Ishikawa (cell line): ENCODE measurements around the gene SF3B3.

Source experiments
- CEBPB ChIP-seq: IDR thresholded peaks from 2 replicates; pipeline ENCODE4 v1.6.1; 2012
- CREB1 ChIP-seq: IDR thresholded peaks from 2 replicates; pipeline ENCODE4 v1.6.1; 2012; ENCODE audit warnings: low read depth
- EGR1 ChIP-seq: IDR thresholded peaks from 2 replicates; pipeline ENCODE4 v1.6.1; 2012
- EP300 ChIP-seq: IDR thresholded peaks from 2 replicates; pipeline ENCODE4 v1.6.1; 2012; ENCODE audit warnings: borderline replicate concordance
- FOXM1 ChIP-seq: IDR thresholded peaks from 2 replicates; pipeline ENCODE4 v1.6.1; 2012; ENCODE audit warnings: low read depth, borderline replicate concordance
- MAX ChIP-seq: IDR thresholded peaks from 2 replicates; pipeline ENCODE4 v1.6.1; 2012
- NFIC ChIP-seq: IDR thresholded peaks from 2 replicates; pipeline ENCODE4 v1.6.1; 2012
- RAD21 ChIP-seq: IDR thresholded peaks from 2 replicates; pipeline ENCODE4 v1.6.1; 2012; ENCODE audit warnings: low read depth
- TAF1 ChIP-seq: IDR thresholded peaks from 2 replicates; pipeline ENCODE4 v1.6.1; 2012; ENCODE audit warnings: low read depth, mild to moderate bottlenecking
- TCF12 ChIP-seq: IDR thresholded peaks from 2 replicates; pipeline ENCODE4 v1.6.1; 2012; ENCODE audit warnings: low read depth
- TEAD4 ChIP-seq: IDR thresholded peaks from 2 replicates; pipeline ENCODE4 v1.6.1; 2012
- YY1 ChIP-seq: IDR thresholded peaks from 2 replicates; pipeline ENCODE4 v1.6.1; 2012; ENCODE audit warnings: low read depth
- ZBTB7A ChIP-seq: IDR thresholded peaks from 2 replicates; pipeline ENCODE4 v1.6.1; 2012; ENCODE audit warnings: low read depth
- TF ChIP-seq, protein P1 (sequence below): IDR thresholded peaks from 2 replicates; pipeline ENCODE4 v1.6.1; 2012; ENCODE audit warnings: low read depth, mild to moderate bottlenecking

GRCh38 chr16:70601576-70602575 lies 78.3 kb downstream of the SF3B3 start:
- TF ChIP-seq EP300, result no peak
- TF ChIP-seq YY1, result no peak
- no peak for TF ChIP-seq CEBPB
- TF ChIP-seq, protein P1, sequence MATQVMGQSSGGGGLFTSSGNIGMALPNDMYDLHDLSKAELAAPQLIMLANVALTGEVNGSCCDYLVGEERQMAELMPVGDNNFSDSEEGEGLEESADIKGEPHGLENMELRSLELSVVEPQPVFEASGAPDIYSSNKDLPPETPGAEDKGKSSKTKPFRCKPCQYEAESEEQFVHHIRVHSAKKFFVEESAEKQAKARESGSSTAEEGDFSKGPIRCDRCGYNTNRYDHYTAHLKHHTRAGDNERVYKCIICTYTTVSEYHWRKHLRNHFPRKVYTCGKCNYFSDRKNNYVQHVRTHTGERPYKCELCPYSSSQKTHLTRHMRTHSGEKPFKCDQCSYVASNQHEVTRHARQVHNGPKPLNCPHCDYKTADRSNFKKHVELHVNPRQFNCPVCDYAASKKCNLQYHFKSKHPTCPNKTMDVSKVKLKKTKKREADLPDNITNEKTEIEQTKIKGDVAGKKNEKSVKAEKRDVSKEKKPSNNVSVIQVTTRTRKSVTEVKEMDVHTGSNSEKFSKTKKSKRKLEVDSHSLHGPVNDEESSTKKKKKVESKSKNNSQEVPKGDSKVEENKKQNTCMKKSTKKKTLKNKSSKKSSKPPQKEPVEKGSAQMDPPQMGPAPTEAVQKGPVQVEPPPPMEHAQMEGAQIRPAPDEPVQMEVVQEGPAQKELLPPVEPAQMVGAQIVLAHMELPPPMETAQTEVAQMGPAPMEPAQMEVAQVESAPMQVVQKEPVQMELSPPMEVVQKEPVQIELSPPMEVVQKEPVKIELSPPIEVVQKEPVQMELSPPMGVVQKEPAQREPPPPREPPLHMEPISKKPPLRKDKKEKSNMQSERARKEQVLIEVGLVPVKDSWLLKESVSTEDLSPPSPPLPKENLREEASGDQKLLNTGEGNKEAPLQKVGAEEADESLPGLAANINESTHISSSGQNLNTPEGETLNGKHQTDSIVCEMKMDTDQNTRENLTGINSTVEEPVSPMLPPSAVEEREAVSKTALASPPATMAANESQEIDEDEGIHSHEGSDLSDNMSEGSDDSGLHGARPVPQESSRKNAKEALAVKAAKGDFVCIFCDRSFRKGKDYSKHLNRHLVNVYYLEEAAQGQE, result no peak
- no peak for TF ChIP-seq TCF12
- TF ChIP-seq TEAD4, result no peak
- no peak for TF ChIP-seq TAF1
- no peak for TF ChIP-seq RAD21
- TF ChIP-seq MAX, result no peak
- TF ChIP-seq EGR1, result no peak
- no peak for TF ChIP-seq CREB1
- TF ChIP-seq NFIC, result no peak
- TF ChIP-seq FOXM1, result no peak
- TF ChIP-seq ZBTB7A, result no peak
